ENCODE measurements around the gene SORBS2.

DNA sequence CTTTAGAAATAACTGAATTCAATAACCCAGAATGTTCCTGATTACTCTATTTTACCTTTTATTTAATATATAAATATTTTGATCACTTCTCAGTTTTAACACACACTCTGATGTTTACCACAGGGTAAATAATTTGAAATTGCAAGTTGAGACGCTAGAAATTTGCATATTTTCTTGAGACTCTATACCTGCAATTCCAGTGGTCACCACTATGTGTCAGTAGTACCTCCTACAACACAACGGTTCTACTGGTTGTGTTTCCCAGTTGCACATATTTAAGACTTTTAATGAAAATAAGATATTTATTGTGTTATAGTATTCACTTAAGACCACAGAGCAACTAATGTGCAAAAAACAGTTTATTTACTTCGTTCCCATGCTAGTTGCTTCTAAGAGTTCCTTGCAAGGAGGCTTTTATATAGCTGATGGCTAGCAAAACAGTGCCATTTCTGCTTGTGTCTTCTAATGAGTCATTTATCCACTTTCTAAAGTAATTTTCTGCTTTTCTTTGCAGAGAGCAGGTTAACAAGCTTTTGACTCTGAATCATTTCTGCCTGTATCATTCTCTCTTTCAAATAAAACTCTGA is 177.8 kb downstream of the SORBS2 start:
- TF ChIP-seq POU2F2 (IDR thresholded peaks at IDR 0.05; ENCODE audit: low read depth, low read length) (no peak), SPI1 (IDR thresholded peaks at IDR 0.05; ENCODE audit: low read depth, low read length) (no peak), POLR2A (IDR thresholded peaks at IDR 0.05; ENCODE audit: low read depth, low read length) (no peak), TAF1 (IDR thresholded peaks at IDR 0.05; ENCODE audit: low read depth, low read length) (no peak), POLR2AphosphoS5 (IDR thresholded peaks at IDR 0.05; ENCODE audit: low read depth, low read length) (no peak)

Data from GM12891 (cell line).